ENCODE measurements around the gene POU2AF2.
"Not testable (repeated sequence)": the region's sequence is repeated elsewhere in the genome, so short reads cannot be mapped to it uniquely, and the experiment has no call there.

Gene POU2AF2

GRCh38 chr11:111303461-111303860 is 57.9 kb downstream of the POU2AF2 start:
- no peak for DNase-seq (ENCODE audit: low read depth)

DNA sequence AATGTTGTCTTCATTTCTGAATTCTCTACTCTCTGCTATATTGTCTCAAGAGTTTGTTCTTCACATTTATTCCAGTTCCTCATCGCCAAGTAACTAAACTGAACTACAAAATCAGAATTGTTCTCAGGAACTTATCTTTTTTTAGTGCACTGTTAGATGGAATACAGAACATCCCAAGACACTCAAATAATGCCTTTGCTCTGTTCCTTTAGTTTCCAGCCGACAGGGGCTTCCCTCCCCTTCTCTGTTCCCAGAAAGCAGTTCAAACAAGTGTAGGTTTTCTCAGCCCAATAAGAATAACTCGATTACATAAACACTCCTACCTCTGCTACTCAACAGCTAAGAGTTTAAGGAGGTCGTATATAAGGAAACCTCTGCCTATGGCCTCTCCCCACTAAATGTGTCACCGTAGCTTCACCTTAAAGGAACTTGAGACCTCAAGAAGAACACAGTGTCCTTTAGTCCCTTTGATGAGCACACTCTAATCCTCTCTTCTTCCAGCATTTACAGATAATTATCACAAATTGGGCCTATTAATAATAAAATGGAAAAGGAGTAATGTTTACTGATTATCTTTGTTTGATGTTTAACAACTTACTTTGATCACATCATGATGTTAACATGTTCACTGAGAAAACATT is 59.8 kb downstream of the POU2AF2 start:
- DNase-seq (ENCODE audit: low read depth), result no peak

GRCh38 chr11:111305876-111306275 is 60.4 kb downstream of the POU2AF2 start:
- DNase-seq (ENCODE audit: low read depth), result no peak

DNA sequence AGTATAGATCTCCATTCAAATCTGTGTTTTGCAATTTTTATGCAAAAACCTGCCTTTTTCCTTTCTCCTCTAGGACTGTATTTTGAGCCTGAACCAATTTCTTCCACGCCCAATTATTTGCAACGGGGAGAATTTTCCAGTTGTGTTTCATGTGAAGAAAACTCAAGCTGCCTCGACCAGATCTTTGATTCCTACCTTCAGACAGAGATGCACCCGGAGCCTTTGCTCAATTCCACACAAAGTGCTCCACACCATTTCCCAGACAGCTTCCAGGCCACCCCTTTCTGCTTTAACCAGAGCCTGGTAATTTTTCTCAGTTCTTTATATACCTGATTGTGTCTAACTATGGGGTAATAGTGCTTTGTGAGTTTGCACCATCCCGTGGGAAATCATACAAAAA is 60.8 kb downstream of the POU2AF2 start:
- DNase-seq (ENCODE audit: low read depth), result no peak

DNA sequence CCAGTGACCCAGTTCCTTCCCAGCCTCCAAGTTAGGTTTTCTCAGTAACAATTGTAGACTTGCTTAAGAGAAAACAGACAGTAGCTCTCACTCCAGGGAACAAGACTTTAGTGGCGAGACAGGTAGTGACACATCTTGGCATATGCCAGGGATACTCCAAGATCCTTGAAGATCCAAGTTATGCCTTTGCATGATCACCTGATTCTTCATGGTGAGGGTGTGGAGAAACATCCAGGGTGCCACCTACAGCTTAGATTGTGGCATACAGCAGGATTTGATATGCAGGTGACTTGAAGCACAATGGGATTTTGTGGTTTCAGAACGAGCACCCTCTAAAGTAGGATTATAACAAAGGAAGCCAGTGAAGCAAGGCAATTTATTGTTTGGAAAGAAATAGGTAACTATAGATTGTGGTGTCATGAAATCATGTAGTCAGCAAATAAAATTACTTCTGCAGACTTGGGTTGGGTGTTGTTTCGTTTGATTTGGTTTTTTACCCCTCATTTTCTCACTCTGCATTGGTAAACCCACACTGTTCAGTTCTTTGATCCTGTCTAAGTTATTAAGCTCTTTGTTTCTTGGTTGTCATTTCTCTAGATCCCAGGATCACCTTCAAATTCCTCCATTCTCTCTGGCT is 62.1 kb downstream of the POU2AF2 start:
- no peak for DNase-seq (ENCODE audit: low read depth)

DNA sequence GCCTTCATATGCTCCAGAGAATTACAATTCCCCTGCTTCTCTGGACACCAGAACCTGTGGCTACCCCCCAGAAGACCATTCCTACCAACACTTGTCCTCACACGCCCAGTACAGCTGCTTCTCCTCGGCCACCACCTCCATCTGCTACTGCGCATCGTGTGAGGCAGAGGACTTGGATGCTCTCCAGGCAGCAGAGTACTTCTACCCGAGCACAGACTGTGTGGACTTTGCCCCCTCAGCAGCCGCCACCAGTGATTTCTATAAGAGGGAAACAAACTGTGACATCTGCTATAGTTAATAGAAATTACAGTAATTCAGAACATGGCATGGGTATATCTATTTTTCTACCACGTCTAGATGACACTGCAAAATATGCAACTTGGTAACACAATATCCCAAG is 62.6 kb downstream of the POU2AF2 start:
- no peak for DNase-seq (ENCODE audit: low read depth)

GRCh38 chr11:111309215-111309915 is 63.8 kb downstream of the POU2AF2 start:
- no peak for DNase-seq (ENCODE audit: low read depth)

- DNase-seq (ENCODE audit: low read depth), result no peak
Measured at GRCh38 chr11:111310088-111310487, 64.6 kb downstream of the POU2AF2 start.

DNA sequence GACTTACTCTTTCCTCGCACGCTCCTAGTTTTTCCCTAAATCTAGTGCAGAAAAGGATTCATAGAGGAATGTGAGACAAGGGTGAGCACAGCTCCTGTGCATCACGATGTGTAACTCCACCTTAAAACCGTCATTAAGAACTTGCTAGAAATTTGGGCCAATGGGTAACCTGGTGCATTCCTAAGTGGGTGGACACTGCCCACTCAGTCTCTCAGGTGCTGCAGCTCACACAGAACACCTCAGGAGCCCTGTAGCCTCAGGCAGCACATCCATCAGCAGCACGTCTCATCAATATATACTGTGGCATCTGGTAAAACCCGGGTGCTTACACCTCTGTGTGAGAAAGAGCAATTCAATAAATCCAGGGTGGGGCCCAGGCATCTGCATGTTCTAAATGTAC is 65.2 kb downstream of the POU2AF2 start:
- DNase-seq (ENCODE audit: low read depth), result no peak

- DNase-seq (ENCODE audit: low read depth), result no peak
Measured at GRCh38 chr11:111312076-111312475, 66.6 kb downstream of the POU2AF2 start.

GRCh38 chr11:111319296-111319695 is 73.8 kb downstream of the POU2AF2 start:
- DNase-seq (ENCODE audit: low read depth), result no peak

DNA sequence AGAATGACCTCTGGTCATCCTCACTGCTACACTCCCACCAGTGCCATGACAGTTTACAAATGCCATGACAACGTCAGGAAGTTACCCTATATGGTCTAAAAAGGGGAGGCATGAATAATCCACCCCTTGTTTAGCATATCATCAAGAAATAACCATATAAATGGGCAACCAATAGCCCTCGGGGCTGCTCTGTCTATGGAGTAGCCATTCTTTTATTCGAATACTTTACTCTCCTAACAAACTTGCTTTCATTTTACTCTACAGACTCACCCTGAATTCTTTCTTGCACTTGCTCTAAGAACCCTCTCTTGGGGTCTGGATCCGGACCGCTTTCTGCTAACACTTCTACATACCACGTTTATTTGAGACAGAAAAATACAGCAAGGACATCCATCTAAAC is 74.7 kb downstream of the POU2AF2 start:
- not testable (repeated sequence) for DNase-seq (ENCODE audit: low read depth)

DNA sequence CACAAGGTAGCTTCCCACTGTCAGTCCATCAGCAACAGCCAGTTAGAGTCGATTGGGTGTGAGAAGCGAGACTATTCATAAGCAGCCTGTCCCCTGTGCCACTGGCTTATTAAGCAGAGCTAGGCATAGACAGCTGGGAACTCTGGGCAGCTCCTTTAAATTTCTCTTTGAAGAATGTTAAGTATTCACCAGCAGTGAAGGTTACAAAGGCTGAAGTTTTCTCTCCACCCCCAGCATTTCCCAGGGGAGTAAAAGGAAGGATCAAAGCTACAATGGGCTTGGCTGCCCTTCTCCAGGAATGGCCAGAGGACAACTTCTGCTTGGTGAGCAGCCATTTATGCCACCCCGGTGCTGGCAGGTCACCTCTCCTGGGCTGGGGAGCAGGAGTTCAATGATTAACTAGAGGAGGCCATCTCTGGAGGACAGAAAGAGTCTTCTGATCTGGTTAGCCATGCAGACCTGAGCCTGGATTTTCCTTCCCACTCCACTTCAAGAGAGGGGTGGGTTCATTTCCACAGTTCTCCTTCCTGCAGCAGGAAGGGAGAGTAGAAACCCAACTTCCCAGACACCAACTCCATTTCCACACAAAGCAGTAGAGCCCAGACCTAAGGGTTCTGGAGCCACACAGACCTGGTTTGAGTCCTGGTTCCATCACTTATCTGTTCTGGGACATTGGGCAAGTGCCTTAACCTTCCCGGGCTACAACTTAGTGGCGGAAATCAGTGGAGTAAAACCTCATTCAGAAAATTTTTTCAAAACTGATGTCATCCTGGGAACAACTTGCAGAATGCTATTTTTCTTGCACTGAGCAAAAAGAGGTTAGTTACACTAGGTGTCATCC is 75.4 kb downstream of the POU2AF2 start:
- no peak for DNase-seq (ENCODE audit: low read depth)

- no peak for DNase-seq (ENCODE audit: low read depth)
Measured at GRCh38 chr11:111322534-111322933, 77.0 kb downstream of the POU2AF2 start.

DNA sequence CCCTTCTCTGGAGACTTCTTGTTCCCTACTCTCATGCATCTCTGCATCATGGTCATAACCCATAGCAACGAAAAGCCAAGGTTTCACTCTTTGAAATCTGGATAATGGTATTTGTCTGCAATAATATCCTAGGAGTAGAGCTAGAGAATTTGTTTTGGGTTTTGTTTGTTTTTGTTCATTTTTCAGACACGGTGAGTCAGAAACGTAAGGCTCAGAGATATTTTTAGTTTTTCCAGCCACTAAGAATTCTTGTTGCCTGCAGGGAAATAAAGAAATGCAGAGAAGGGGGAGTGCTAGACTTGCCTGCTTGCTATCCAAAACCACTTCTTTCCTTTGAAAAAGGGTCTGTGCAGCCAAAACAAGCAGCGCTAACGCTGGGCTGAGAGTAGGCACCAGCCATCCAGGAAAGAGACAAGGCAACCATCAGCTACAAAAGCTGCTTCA is 78.8 kb downstream of the POU2AF2 start:
- DNase-seq (ENCODE audit: low read depth), result no peak

DNA sequence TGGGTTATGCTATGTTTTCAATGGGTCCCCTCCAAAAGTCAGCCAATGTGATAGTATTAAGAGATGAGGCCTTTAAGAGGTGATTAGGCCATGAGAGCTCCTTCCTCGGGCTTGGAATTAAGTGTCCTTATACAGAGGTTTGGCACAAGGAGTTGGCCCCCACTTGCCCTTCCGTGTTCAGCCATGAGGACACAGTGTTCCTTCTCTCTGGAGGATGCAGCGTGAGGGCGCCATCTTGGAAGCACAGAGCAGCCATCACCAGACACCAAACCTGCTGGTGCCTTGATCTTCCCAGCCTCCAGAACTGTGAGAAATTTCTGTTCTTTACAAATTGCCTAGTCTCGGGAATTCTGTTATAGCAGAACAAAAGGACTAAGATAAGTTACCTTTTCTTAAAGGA is 79.7 kb downstream of the POU2AF2 start:
- no peak for DNase-seq (ENCODE audit: low read depth)

DNA sequence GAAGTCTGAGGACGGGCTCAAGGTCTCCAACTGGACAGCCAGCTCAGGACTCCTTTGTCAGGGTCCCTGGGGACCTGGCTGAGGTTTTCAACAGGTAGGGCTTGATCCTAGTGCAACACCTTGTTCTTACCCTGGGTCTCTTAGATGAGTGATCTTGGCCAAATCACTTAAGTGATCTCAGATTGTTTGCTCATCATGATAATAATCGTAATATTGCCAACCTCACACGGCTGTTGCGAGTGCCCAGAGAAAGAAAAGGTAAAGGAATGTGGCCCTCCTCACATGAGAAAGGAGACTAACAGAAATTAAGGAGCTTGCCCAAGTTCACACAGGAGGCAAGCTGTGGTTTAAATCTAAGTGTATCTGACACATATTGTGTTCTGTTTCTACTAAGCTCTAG is 81.3 kb downstream of the POU2AF2 start:
- no peak for DNase-seq (ENCODE audit: low read depth)

DNA sequence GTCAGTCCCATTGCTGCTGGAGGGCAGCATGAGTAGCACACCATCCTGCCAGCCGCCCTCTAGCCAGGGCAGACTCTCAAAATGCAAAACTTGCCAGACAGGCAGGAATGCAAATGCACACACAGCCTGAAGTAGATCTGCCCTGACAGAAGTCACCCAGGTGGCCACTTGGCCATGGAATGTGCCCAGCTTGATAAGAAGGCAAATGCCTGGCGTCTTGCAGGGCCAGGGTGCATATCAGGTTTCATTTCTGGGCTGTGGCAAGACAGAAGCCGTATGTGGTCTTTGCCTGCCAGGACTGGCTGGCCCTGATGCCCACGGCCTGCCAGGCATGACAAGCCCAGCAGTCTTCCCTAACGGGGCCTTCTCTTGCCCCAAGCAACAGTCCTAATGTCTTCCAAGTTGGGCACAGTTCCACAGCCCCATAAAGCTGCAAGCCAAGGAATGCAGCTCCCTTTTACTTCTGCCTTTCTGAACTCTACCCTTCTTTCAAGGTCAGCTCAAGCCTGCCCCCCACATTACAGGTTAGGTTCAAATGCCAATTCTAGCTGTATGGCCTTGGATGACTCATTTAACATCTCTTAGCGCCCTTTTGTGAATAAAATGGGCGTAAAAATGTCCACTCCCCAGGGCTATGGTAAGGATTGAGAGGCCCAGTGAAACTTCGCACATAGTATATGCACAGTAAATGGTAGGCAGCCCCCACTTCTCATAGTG is 82.5 kb downstream of the POU2AF2 start:
- DNase-seq (ENCODE audit: low read depth), result no peak

DNA sequence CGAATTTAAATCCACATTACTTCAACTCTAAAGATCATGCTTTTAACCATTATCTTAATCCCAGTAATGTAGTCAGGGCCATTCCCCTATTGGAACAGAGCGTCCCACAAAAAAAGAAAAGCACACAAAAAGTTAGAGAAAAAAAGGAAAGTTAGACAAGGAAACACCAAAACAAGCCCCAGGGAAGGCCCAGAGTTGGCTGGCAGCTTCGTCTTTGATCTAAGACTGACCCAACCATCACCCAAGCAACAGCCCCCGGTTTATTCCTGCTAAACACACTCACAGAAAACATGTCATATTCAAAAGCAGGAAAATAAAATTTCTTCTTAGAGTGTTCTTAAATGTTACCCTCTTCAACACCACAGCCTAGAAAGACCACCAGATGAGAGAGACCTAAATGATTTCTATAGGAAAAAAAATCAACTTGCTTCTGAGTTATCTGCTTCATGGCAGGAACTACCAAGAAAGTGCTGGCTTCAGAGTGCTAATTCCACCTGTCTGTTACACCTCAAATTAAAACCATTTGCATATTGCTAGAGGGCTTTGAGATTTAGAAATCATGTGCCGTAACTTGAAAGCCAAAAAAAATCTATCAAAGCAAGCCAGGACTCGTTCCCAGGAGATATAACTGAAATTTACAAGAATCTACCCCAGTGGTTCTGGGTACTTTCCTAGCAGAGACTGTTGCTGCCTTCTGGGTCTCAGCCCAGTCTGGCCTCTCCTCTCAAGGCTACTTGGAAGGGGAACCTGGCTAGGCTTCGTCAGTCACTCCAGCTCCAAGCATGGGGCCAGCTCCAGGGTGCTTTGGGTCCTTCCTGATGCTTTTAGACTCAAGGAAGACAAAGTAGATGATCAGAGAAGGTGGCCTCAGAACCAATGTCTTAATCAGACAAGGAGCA is 84.0 kb downstream of the POU2AF2 start:
- DNase-seq (ENCODE audit: low read depth), result no peak

GRCh38 chr11:111330234-111330893 is 84.8 kb downstream of the POU2AF2 start:
- no peak for DNase-seq (ENCODE audit: low read depth)

Data from activated T-helper 1 cell treated with Interleukin-2 at 50 U/mL for 16 hours (primary cell).